Measurements from ENCODE around the gene IRAK2.
A peak's percentile ranks its signal among the peaks of the same experiment; 100 is the strongest.

IRAK2 gene

DNA sequence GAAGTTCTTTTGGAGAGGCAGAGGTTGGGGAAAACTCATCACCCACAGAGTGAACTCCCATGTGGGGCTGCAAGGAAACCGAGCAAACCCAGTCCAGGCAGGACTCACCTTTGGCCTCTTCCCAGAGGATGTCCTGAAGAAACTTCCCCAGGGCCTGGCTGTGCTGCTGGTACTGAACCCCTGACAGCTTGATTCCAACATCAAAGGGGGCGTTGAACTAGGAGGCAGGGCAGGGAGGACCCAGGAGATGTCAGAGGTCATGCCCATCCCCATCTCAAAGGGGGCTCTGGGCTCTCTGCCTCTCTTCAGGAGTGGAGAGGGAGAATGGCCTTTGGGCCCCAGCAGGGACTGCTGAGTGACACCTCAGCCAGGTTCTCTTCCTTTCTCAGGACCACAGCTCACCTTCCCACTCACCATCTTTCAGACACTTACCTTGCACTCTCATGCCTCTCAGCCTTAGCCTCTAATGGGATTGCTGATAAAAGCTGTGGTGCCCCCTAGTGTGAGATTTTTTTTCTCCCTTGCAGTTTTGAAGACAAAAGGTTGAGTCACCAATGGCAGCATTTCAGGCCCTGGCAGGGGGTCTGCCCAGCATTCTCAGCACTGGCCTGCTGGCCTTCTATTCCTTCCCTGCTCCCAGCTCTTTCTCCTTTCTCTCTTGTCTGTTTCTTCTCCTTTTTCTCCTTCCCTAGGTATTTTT, 122.0 kb downstream of the IRAK2 start:
- DNase-seq, result peak; percentile 77

DNA sequence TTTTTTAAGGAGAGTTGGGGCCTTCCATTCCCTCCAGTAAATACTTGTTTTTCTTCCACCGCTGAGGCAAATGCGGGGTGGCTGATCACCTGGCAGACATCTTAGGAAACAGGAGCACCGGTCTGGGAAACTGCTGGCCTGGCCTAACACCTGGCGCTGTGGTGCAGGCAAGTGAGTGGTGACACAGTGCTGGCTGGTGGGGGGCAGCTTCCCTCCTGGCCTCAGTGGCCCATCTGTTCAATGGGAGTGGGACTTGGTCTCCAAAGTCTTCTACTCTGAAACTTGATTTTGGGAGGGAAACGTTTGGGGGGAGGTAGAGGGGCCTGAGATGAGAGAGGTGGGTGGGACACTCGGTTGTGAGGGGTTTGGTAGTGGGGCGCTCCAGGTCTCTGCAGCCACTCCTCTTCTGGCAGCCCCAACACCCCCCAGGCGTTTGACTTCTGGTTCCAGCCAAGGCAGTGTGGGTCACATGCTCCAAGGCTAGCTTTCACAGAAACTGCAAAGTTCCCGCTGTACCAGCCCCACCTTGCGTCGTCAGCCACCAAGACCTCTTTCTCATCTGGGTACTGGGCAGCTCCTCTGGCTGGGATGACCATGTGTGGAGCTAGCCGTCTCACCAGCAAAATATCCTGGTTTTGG, 123.3 kb downstream of the IRAK2 start:
- no peak for DNase-seq

DNA sequence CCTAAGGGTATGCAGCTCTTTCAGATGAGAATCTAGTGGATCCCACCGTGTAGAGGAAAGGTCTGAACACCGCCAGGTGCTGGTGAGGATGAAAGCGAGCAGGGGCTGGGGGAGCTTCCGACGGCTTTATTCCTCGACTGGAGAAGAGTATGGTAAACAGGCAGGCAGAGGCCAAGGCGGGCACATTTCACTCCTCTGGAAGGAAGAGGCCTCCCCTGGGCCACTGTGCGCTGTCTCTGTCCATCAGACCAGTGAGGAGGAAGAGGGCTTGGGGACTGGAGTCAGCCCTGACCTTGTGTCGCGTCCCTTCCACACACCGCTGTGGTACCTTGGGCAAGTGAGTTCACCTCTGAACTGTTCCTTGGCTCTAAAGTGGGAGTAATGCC, 123.8 kb downstream of the IRAK2 start:
- no peak for DNase-seq

DNA sequence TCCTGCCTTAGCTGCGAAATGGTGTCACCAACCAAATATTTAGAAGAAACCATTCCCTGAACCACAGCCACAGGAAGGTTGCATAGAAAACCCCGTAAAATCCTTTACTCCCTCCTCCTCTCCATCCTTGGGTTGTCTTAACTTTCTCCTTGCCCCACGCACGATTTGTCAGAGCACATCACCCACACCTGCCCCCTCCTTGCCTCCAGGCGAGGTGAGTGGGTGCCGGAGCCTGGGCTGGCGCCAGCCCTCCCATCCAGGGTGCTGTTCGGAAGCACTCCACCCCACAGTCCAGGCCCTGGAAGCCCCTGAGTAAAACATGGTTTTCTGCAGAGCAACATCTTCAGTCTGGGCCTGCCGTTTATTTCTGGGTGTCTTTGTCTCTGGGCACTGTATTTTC, 124.4 kb downstream of the IRAK2 start:
- no peak for DNase-seq

DNA sequence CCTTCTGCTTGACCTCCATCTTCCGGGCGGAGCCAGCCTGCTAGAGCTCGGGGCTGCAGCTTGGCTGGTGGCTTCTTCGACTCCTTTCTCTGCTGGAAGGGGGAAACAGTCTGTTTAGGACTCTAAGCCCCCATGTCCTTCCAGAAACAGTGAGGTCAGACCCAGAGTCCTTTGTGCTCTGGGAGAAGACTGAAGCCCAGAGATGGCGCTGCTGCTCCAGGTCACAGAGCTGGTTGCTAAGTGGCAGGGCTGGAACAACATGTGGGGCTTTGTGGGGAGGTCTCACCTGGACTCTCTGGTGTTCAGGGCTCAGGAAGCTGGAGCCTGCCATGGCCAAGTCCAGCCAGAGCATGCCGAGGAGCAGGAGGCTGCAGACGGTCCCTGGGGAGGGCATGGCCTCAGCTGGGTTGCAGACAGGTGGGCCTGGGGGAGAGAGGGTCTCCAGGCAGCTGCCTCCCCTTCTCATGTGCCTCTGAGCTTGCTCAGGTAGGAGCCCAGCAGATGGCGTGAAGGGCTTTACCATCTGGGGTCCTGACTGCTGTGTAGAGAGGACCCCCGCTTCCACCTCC, 125.2 kb downstream of the IRAK2 start:
- DNase-seq, result no peak

DNA sequence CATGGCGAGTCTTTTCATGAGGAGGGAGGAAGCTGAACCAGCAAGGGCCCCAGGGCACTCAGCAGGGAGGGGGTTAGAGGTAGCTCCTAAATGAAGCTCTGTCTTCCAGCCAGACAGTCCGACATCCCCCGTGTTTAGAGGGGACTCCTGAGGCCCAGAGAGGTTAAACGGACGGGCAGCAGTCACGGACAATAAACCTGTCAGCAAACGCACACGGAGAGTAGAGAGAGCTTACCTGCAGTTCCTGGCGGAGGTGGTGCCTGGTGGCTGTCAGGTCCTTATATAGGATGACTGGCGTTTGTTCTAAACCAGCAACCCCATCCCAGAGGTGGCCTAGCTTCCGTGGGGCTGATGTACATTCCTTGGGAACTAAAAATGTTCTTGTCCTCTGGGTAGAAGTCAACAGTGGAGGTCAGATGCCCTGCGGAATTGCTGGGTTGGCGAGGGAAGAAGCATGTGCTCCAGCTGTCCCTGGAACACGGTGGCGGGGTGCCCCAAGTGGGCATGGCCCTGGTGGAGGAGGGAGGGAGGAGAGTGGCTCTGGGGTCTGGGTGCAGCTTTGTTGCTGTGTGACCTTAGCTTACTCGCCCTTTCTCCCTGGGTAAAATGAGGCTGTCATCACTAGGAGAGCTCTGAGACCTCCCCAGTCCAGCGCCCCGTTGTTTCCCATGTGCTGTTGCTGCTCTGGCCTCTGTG, 125.9 kb downstream of the IRAK2 start:
- no peak for DNase-seq

DNA sequence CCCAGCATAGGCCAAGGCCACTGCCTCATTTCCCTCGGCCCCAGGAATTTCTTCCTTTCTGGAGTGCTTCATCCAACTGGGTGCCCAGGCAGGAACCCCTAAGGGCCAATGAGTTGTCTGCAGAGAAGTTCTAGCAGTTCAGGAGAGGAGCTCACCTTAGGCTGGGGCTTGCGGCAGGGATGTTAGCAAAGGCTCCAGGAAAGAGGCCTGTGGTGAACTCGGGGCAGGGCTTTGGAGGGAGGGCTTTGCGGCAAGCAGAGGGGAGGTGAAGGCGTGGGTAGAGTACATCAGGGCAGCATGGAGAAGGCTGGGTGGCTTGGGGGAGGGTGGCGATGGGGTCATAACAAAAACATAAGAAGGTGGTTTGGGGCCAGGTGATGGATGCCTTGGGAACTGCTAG, 126.9 kb downstream of the IRAK2 start:
- DNase-seq, result no peak

DNA sequence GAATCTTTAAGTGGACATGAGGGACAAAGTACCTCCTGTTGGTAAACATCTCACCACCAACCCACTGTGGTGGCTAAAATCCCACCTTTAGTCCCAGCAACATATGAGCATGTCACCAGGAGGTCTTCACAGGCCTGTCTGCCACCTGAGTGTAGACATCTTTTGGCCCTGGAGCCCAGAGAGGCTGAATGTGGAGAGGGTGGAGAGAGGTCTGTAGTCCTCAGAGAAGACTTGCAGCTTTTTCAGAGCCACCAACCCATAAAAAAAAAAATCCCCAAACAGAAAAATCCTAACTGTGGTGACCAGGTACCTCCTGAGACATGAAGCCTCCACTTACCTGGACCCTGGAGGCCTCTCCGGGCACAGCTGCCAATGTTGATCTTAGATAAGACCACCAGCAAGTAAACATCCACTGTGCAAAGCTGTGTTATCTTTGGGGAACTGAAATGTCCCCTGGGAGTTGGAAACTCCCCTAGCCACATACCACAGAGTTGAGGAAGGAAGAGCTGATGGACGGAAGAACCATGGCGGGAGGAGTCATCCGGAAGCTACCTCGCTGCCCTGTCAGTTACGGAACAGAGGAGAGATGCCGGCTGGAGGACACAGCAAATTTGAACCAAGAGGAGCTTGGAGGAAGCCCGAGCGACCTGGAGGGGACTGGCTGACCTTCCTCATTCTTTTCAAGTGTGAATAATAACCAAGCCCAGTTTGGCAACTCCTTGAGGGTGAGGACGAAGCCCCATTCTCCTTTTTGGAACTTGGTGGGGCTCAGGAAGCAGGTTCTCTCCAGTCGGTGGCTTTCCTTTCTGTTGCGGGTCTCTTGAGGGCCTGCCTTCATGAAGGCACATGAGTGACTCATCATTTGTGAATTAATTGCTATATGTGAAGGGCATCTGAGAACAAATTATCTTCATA, 128.0 kb downstream of the IRAK2 start, which contains the start of gene GHRL:
TSS of gene GHRL (minus strand) at position 443 of the 915 bp plus-strand sequence. CDS start 2,767 bp downstream, outside the sequence.
- peak; percentile 90 for DNase-seq

All from hematopoietic multipotent progenitor cell treated with erythropoietin and hydrocortisone succinate and interleukin-3 and kit ligand, for 4 days (in vitro differentiated cells).